HepG2 (cell line): ENCODE results near the gene CDK3. TPM values are rescaled to one million over a fixed set of nuclear protein-coding genes. Genes with fewer than 3 reads are reported as not detected.

Source experiments
- CBFB ChIP-seq: sonication (generic); formaldehyde crosslinking; IDR thresholded peaks from 2 replicates; pipeline ENCODE4 v1.4.0; 2020; ENCODE audit warnings: missing genetic modification reagents
- CERS6 ChIP-seq: sonication (generic); formaldehyde crosslinking; IDR thresholded peaks from 2 replicates; pipeline ENCODE4 v1.5.0; 2020; ENCODE audit warnings: missing genetic modification reagents
- ERF ChIP-seq: IDR thresholded peaks from 2 replicates; pipeline ENCODE4 v1.6.1; 2018; ENCODE audit warnings: missing biosample characterization, missing genetic modification reagents
- FOXP1 ChIP-seq, 2 experiments: fragments of 450-650 bp in 1 of 2; IDR thresholded peaks; 2 replicates each; pipeline ENCODE4 v1.6.1; 2017 to 2018; ENCODE audit warnings: antibody characterized with exemption in 1 of 2
- GTF3A ChIP-seq: sonication (generic); formaldehyde crosslinking; conservative IDR thresholded peaks from 2 replicates; pipeline ENCODE4 v1.4.0; 2020; ENCODE audit warnings: mild to moderate bottlenecking, missing genetic modification reagents
- HNRNPK ChIP-seq: fragments of 200-400 bp; formaldehyde crosslinking; IDR thresholded peaks from 2 replicates; pipeline ENCODE4 v1.6.1; 2018; ENCODE audit warnings: low read length, low read depth, moderate library complexity, mild to moderate bottlenecking; ENCODE audit not compliant: poor library complexity, severe bottlenecking
- KLF12 ChIP-seq: sonication (generic); formaldehyde crosslinking; IDR thresholded peaks from 2 replicates; pipeline ENCODE4 v1.4.0; 2020; ENCODE audit warnings: missing genetic modification reagents, borderline replicate concordance
- KLF9 ChIP-seq: IDR thresholded peaks from 2 replicates; pipeline ENCODE4 v1.6.1; 2016; ENCODE audit warnings: low read depth
- MTA1 ChIP-seq: sonication (generic); formaldehyde crosslinking; IDR thresholded peaks from 2 replicates; pipeline ENCODE4 v1.4.0; 2020; ENCODE audit warnings: missing genetic modification reagents, mild to moderate bottlenecking, borderline replicate concordance
- MTA3 ChIP-seq: sonication (generic); formaldehyde crosslinking; IDR thresholded peaks from 2 replicates; pipeline ENCODE4 v1.4.0; 2020; ENCODE audit warnings: missing genetic modification reagents
- NPAS2 ChIP-seq: sonication (generic); formaldehyde crosslinking; IDR thresholded peaks from 2 replicates; pipeline ENCODE4 v1.8.0; 2022; ENCODE audit warnings: mild to moderate bottlenecking, missing genetic modification reagents, borderline replicate concordance
- POLR2AphosphoS5 ChIP-seq: IDR thresholded peaks from 2 replicates; pipeline ENCODE4 v1.6.1; 2012; ENCODE audit warnings: low read depth, low read length
- SP140L ChIP-seq: sonication (generic); formaldehyde crosslinking; IDR thresholded peaks from 2 replicates; pipeline ENCODE4 v1.4.0; 2020; ENCODE audit warnings: missing genetic modification reagents, borderline replicate concordance
- TBX2 ChIP-seq: sonication (generic); formaldehyde crosslinking; IDR thresholded peaks from 2 replicates; pipeline ENCODE4 v1.5.0; 2020; ENCODE audit warnings: missing genetic modification reagents, mild to moderate bottlenecking, borderline replicate concordance
- ZBTB20 ChIP-seq: sonication (generic); formaldehyde crosslinking; IDR thresholded peaks from 2 replicates; pipeline ENCODE4 v1.8.1; 2023; ENCODE audit warnings: missing genetic modification reagents, low read depth, mild to moderate bottlenecking, borderline replicate concordance
- ZBTB38 ChIP-seq: sonication (generic); formaldehyde crosslinking; IDR thresholded peaks from 2 replicates; pipeline ENCODE4 v1.5.1; 2020; ENCODE audit warnings: mild to moderate bottlenecking, missing genetic modification reagents
- ZHX2 ChIP-seq, 2 experiments: sonication (generic) in 1 of 2; formaldehyde crosslinking in 1 of 2; IDR thresholded peaks; 2 replicates each; pipeline versions ENCODE4 v1.6.1 to v1.9.0; 2014 to 2022; ENCODE audit warnings: antibody characterized with exemption in 1 of 2, borderline replicate concordance in 1 of 2, inconsistent platforms in 1 of 2, low read depth in 1 of 2, missing genetic modification reagents in 1 of 2
- ZNF160 ChIP-seq: sonication (generic); formaldehyde crosslinking; IDR thresholded peaks from 2 replicates; pipeline ENCODE4 v1.8.0; 2022; ENCODE audit warnings: mild to moderate bottlenecking, inconsistent platforms, missing genetic modification reagents
- ZNF232 ChIP-seq: sonication (generic); formaldehyde crosslinking; IDR thresholded peaks from 2 replicates; pipeline ENCODE4 v1.4.0; 2020; ENCODE audit warnings: missing genetic modification reagents, borderline replicate concordance
- ZNF274 ChIP-seq: sonication (generic); formaldehyde crosslinking; IDR thresholded peaks from 2 replicates; pipeline ENCODE4 v1.5.1; 2020; ENCODE audit warnings: mild to moderate bottlenecking, missing genetic modification reagents
- ZNF317 ChIP-seq: sonication (generic); formaldehyde crosslinking; IDR thresholded peaks from 2 replicates; pipeline ENCODE4 v1.5.0; 2020; ENCODE audit warnings: mild to moderate bottlenecking, missing genetic modification reagents
- ZNF441 ChIP-seq: sonication (generic); formaldehyde crosslinking; IDR thresholded peaks from 2 replicates; pipeline ENCODE4 v1.7.0; 2021; ENCODE audit warnings: missing genetic modification reagents, borderline replicate concordance
- ZNF543 ChIP-seq: sonication (generic); formaldehyde crosslinking; IDR thresholded peaks from 2 replicates; pipeline ENCODE4 v1.4.0; 2020; ENCODE audit warnings: mild to moderate bottlenecking, missing genetic modification reagents
- ZNF775 ChIP-seq: sonication (generic); formaldehyde crosslinking; IDR thresholded peaks from 2 replicates; pipeline ENCODE4 v1.4.0; 2020; ENCODE audit warnings: missing genetic modification reagents, mild to moderate bottlenecking, moderate library complexity, borderline replicate concordance
- polyA plus RNA-seq, 8 experiments: library from polyadenylated mRNA; depleted of rRNA in 3 of 8; stranded (reverse) in 7 of 8; unstranded in 1 of 8; fragments of >200 nt; fragmentation: Illumina TruSeq in 4 of 8; extraction: Trizol in 4 of 8; gene quantifications; 2 replicates each; pipeline versions ENCODE4 v1.2.1 to v1.2.3, GENCODE V29; 2011 to 2016; ENCODE audit warnings: low read depth in 4 of 8, missing spikeins in 1 of 8, mixed read lengths in 1 of 8; ENCODE audit not compliant: insufficient read depth in 1 of 8
- total RNA-seq, 5 experiments: library from RNA; depleted of rRNA; stranded (reverse); fragments of >200 nt; fragmentation: Illumina TruSeq; extraction: Trizol; gene quantifications; 2 replicates each; pipeline ENCODE4 v1.2.3, GENCODE V29; 2016; ENCODE audit warnings: low read depth in 1 of 5

The CDK3 gene
- total and polyA plus RNA-seq, 2 of the 13 experiments (the other 11 are each of a cell fraction or from before 2014, with no cell fraction given) = 5.8 to 11.4 TPM

GRCh38 chr17:75998327-75998795 is 2.3 kb upstream of the CDK3 start (continued):
- no peak for TF ChIP-seq CERS6
- no peak for TF ChIP-seq SP140L
- peak; percentile 65; the same call in 1 of the 2 replicates for TF ChIP-seq ZNF543 (CRISPR knock-in tag)
- TF ChIP-seq HNRNPK = no peak
- peak; percentile 48; the same call in 1 of the 2 replicates for TF ChIP-seq KLF12 (CRISPR knock-in tag)
- TF ChIP-seq ZHX2 (IDR thresholded peaks at IDR 0.05; ENCODE audit: low read depth) = no peak
- TF ChIP-seq ZHX2 (CRISPR knock-in tag; IDR thresholded peaks at IDR 0.05; ENCODE audit: borderline replicate concordance) = no peak
- no peak for TF ChIP-seq TBX2 (CRISPR knock-in tag)
- TF ChIP-seq ZNF775 (CRISPR knock-in tag) = no peak
- peak; percentile 37; the same call in 1 of the 2 replicates for TF ChIP-seq ZNF274
- TF ChIP-seq MTA3 (CRISPR knock-in tag) = no peak
- TF ChIP-seq GTF3A = no peak
- 0 out of 2 replicates have a peak, but pooled peaks have one; percentile 48 for TF ChIP-seq ZBTB20 (CRISPR knock-in tag)
- 0 out of 2 replicates have a peak, but pooled peaks have one; percentile 47 for TF ChIP-seq ZNF317
- no peak for TF ChIP-seq ZNF160 (CRISPR knock-in tag)
- no peak for TF ChIP-seq NPAS2 (CRISPR knock-in tag)
- peak; percentile 43; the same call in 1 of the 2 replicates for TF ChIP-seq ERF (CRISPR knock-in tag)
- TF ChIP-seq ZNF441 (CRISPR knock-in tag) = no peak
- no peak for TF ChIP-seq ZNF232 (CRISPR knock-in tag)
- no peak for TF ChIP-seq MTA1 (CRISPR knock-in tag)
- no peak for TF ChIP-seq CBFB
- no peak for TF ChIP-seq KLF9 (CRISPR knock-in tag)
- TF ChIP-seq ZBTB38 = peak; percentile 64
- TF ChIP-seq POLR2AphosphoS5 = no peak
- no peak for TF ChIP-seq FOXP1 (IDR thresholded peaks at IDR 0.05)
- peak; percentile 64 for TF ChIP-seq FOXP1 (CRISPR knock-in tag; IDR thresholded peaks at IDR 0.05)
